K562 (cell line): ENCODE data around the gene CHAC1. TPM values are rescaled to one million over a fixed set of nuclear protein-coding genes. Genes with fewer than 3 reads are reported as not detected.
A peak's percentile ranks its signal among the peaks of the same experiment; 100 is the strongest.

Experiments used
- CBFB ChIP-seq: sonication (generic); formaldehyde crosslinking; IDR thresholded peaks from 2 replicates; pipeline ENCODE4 v1.4.0; 2020; ENCODE audit warnings: mild to moderate bottlenecking, missing genetic modification reagents
- FOS ChIP-seq: IDR thresholded peaks from 3 replicates; pipeline ENCODE4 v1.6.1; 2011; ENCODE audit not compliant: insufficient read length; ENCODE audit errors: extremely low read depth
- FOXK2 ChIP-seq, 2 experiments: fragments of 450-650 bp; IDR thresholded peaks in 1 of 2; conservative IDR thresholded peaks in 1 of 2; 2 replicates each; pipeline ENCODE4 v1.6.1; 2016; ENCODE audit warnings: low read depth in 2 of 2, mild to moderate bottlenecking in 1 of 2
- HDAC8 ChIP-seq: fragments of 450-650 bp; IDR thresholded peaks from 2 replicates; pipeline ENCODE4 v1.6.1; 2016; ENCODE audit warnings: mild to moderate bottlenecking, missing genetic modification characterization, moderate library complexity, missing compliant biosample characterization
- MED1 ChIP-seq: sonication (generic); formaldehyde crosslinking; IDR thresholded peaks from 2 replicates; pipeline ENCODE4 v1.8.1; 2023; ENCODE audit warnings: missing genetic modification reagents, borderline replicate concordance
- NFXL1 ChIP-seq: fragments of 450-650 bp; formaldehyde crosslinking; IDR thresholded peaks from 2 replicates; pipeline ENCODE4 v1.4.0; 2021; ENCODE audit warnings: mild to moderate bottlenecking
- PRPF4 ChIP-seq: fragments of 200-400 bp; formaldehyde crosslinking; IDR thresholded peaks from one replicate; pipeline ENCODE4 v1.6.1; 2017; ENCODE audit warnings: low read length, low read depth, mild to moderate bottlenecking; ENCODE audit not compliant: insufficient read depth, poor library complexity, severe bottlenecking
- RBFOX2 ChIP-seq: fragments of 200-400 bp; formaldehyde crosslinking; IDR thresholded peaks from 2 replicates; pipeline ENCODE4 v1.6.1; 2017; ENCODE audit warnings: low read depth, mild to moderate bottlenecking, low read length, moderate library complexity
- RBM39 ChIP-seq: fragments of 200-400 bp; formaldehyde crosslinking; optimal IDR thresholded peaks from 2 replicates; pipeline ENCODE3; 2018; ENCODE audit warnings: low read depth, low read length
- SMAD1 ChIP-seq: fragments of 150-350 bp; IDR thresholded peaks from 2 replicates; pipeline ENCODE4 v1.6.1; 2014; ENCODE audit warnings: low read length, low read depth; ENCODE audit not compliant: partially characterized antibody
- SMARCB1 ChIP-seq: IDR thresholded peaks from 2 replicates; pipeline ENCODE4 v1.6.1; 2011; ENCODE audit warnings: improper control_type of control experiment, low read depth; ENCODE audit not compliant: insufficient read length
- STAT5B ChIP-seq: fragments of 250-450 bp; sonication (Bioruptor Pico); IDR thresholded peaks from 2 replicates; pipeline ENCODE4 v1.8.0; 2021; ENCODE audit warnings: mild to moderate bottlenecking, inconsistent platforms
- ZBTB1 ChIP-seq: sonication (generic); formaldehyde crosslinking; IDR thresholded peaks from 2 replicates; pipeline ENCODE4 v1.8.1; 2023; ENCODE audit warnings: missing genetic modification reagents, low read depth, mild to moderate bottlenecking, borderline replicate concordance
- ZNF76 ChIP-seq: fragments of 250-450 bp; sonication (Bioruptor Pico); IDR thresholded peaks from 2 replicates; pipeline ENCODE4 v1.4.0; 2020; ENCODE audit warnings: mild to moderate bottlenecking, moderate library complexity, borderline replicate concordance
- polyA plus RNA-seq, 8 experiments: library from polyadenylated mRNA; depleted of rRNA in 4 of 8; stranded (reverse) in 5 of 8; unstranded in 3 of 8; fragments of >200 nt; fragmentation: Nextera tagmentation in 2 of 8; fragmentation: Illumina TruSeq in 1 of 8; extraction: Ambion mirVana in 2 of 8; extraction: Trizol in 1 of 8; gene quantifications; 2 replicates each; pipeline versions ENCODE4 v1.2.1 to v1.2.3, GENCODE V29; 2011 to 2014; ENCODE audit warnings: inconsistent platforms in 1 of 8, missing spikeins in 1 of 8
- total RNA-seq, 7 experiments: library from RNA; depleted of rRNA in 6 of 7; stranded (reverse); fragments of >200 nt in 6 of 7; fragmentation: Illumina TruSeq in 2 of 7; extraction: Trizol in 2 of 7; gene quantifications; 2 replicates each; pipeline versions ENCODE4 v1.2.1 to v1.2.3, GENCODE V29; 2011 to 2021; ENCODE audit warnings: low replicate concordance in 1 of 7
- TF ChIP-seq, protein P1 (sequence below): fragments of 250-450 bp; sonication (Bioruptor Pico); IDR thresholded peaks from 2 replicates; pipeline ENCODE4 v1.9.0; 2021; ENCODE audit warnings: mild to moderate bottlenecking, inconsistent platforms
- TF ChIP-seq, protein P2 (sequence below): fragments of 250-450 bp; sonication (Bioruptor Pico); IDR thresholded peaks from 2 replicates; pipeline ENCODE4 v1.8.0; 2021; ENCODE audit warnings: moderate library complexity, mild to moderate bottlenecking, inconsistent platforms
- TF ChIP-seq, protein P3 (sequence below): sonication (generic); formaldehyde crosslinking; IDR thresholded peaks from 2 replicates; pipeline ENCODE4 v1.9.0; 2022; ENCODE audit warnings: mild to moderate bottlenecking, missing genetic modification reagents
- TF ChIP-seq, protein P4 (sequence below): fragments of 250-450 bp; sonication (Bioruptor Pico); IDR thresholded peaks from 2 replicates; pipeline ENCODE4 v1.8.0; 2021; ENCODE audit warnings: borderline replicate concordance, mild to moderate bottlenecking, moderate library complexity; ENCODE audit not compliant: poor library complexity, severe bottlenecking
- TF ChIP-seq, protein P5 (sequence below): sonication (generic); formaldehyde crosslinking; IDR thresholded peaks from 2 replicates; pipeline ENCODE4 v1.9.0; 2022; ENCODE audit warnings: mild to moderate bottlenecking, missing genetic modification reagents

The CHAC1 gene
- total and polyA plus RNA-seq, 9 of the 15 experiments (the other 6 are each of a cell fraction or from before 2014, with no cell fraction given), result 0.47 to 39.0 (median 7.5) TPM

DNA sequence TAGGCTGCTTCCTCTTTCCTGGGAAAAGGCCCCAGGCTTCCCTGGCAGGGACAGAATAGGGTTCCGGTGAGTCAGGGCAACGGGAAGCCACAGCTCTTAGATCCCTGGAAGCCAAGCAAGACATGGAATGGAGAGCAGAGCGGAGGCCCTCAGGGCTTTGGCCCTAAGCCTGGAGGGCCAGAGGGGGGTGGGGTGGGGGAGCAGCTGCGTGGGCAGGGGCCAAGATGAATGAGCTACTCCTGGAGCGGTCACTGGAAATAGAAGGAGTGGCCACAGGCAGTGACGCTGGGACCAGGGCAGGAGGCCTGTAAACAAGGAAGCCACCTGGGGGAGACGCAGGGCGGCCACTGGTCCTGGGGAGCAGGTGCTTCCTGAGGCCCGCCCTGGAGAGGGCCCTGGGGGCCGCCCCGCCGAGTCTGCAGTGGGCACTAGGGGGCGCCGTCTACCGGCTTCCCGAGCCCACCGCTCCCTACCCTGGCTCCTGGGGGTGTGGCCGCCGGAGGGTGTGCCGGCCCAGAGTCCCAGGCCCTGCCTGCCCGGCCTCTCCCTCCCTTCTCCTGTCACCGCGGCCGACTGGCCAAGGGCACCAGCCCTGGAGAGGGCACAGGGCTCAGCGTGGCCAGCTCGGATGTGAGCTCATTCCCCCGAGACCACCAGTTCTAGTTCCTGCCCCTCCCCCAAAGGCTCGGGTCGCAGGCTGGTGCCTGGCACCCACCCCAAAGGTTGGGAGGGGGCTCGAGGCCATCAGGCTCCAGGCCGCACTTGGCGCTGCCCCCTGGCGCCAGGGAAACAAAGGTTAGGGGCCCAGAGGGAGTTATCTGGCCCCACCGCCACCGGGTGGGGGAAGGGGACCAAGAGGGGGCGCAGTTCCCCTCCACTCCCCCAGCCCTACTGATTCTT is 46.9 kb upstream of the CHAC1 start (continued):
- TF ChIP-seq, protein P1, sequence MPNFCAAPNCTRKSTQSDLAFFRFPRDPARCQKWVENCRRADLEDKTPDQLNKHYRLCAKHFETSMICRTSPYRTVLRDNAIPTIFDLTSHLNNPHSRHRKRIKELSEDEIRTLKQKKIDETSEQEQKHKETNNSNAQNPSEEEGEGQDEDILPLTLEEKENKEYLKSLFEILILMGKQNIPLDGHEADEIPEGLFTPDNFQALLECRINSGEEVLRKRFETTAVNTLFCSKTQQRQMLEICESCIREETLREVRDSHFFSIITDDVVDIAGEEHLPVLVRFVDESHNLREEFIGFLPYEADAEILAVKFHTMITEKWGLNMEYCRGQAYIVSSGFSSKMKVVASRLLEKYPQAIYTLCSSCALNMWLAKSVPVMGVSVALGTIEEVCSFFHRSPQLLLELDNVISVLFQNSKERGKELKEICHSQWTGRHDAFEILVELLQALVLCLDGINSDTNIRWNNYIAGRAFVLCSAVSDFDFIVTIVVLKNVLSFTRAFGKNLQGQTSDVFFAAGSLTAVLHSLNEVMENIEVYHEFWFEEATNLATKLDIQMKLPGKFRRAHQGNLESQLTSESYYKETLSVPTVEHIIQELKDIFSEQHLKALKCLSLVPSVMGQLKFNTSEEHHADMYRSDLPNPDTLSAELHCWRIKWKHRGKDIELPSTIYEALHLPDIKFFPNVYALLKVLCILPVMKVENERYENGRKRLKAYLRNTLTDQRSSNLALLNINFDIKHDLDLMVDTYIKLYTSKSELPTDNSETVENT, result no peak
- TF ChIP-seq CBFB (no peak), FOS (no peak), HDAC8 (tag) (no peak), NFXL1 (CRISPR knock-in tag) (no peak), RBFOX2 (peak; percentile 63), PRPF4 (no peak), ZNF76 (no peak), STAT5B (CRISPR knock-in tag) (no peak), MED1 (no peak), ZBTB1 (CRISPR knock-in tag) (no peak), FOXK2 (conservative IDR thresholded peaks at IDR 0.05 in 1 of 2, IDR thresholded peaks at IDR 0.05 in 1 of 2; ENCODE audit: low read depth in 2 of 2) (peak; percentile 70 to 82; a peak in 3 of 4 replicates), RBM39 (no peak), SMAD1 (no peak), SMARCB1 (no peak)
- TF ChIP-seq, protein P2, sequence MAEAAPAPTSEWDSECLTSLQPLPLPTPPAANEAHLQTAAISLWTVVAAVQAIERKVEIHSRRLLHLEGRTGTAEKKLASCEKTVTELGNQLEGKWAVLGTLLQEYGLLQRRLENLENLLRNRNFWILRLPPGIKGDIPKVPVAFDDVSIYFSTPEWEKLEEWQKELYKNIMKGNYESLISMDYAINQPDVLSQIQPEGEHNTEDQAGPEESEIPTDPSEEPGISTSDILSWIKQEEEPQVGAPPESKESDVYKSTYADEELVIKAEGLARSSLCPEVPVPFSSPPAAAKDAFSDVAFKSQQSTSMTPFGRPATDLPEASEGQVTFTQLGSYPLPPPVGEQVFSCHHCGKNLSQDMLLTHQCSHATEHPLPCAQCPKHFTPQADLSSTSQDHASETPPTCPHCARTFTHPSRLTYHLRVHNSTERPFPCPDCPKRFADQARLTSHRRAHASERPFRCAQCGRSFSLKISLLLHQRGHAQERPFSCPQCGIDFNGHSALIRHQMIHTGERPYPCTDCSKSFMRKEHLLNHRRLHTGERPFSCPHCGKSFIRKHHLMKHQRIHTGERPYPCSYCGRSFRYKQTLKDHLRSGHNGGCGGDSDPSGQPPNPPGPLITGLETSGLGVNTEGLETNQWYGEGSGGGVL (CRISPR knock-in tag), result no peak
- TF ChIP-seq, protein P3, sequence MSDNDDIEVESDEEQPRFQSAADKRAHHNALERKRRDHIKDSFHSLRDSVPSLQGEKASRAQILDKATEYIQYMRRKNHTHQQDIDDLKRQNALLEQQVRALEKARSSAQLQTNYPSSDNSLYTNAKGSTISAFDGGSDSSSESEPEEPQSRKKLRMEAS, result peak; percentile 16; the same call in 1 of the 2 replicates
- TF ChIP-seq, protein P4, sequence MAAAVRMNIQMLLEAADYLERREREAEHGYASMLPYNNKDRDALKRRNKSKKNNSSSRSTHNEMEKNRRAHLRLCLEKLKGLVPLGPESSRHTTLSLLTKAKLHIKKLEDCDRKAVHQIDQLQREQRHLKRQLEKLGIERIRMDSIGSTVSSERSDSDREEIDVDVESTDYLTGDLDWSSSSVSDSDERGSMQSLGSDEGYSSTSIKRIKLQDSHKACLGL (CRISPR knock-in tag), result no peak
- TF ChIP-seq, protein P5, sequence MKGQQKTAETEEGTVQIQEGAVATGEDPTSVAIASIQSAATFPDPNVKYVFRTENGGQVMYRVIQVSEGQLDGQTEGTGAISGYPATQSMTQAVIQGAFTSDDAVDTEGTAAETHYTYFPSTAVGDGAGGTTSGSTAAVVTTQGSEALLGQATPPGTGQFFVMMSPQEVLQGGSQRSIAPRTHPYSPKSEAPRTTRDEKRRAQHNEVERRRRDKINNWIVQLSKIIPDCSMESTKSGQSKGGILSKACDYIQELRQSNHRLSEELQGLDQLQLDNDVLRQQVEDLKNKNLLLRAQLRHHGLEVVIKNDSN (CRISPR knock-in tag), result peak; percentile 15; the same call in 1 of the 2 replicates
